ENCODE measurements around the gene ENPP6. TPM values are rescaled to one million over a fixed set of nuclear protein-coding genes. Genes with fewer than 3 reads are reported as not detected.

ENPP6 gene
- total RNA-seq, 4 donors from 2014 or later: 0.45 TPM; not detected in 3

- Histone ChIP-seq H3K27me3 (no peaks in the 10 kb centered on the region), H3K4me1 (no peaks in the 10 kb centered on the region), H3K4me3 (replicated peaks in 1 of 3) (no peak overlapping the region), H3K36me3 (no peaks in the 10 kb centered on the region), H3K27ac (no peak overlapping the region), H3K9me3 (no peaks in the 10 kb centered on the region)
- TF ChIP-seq, protein P1, sequence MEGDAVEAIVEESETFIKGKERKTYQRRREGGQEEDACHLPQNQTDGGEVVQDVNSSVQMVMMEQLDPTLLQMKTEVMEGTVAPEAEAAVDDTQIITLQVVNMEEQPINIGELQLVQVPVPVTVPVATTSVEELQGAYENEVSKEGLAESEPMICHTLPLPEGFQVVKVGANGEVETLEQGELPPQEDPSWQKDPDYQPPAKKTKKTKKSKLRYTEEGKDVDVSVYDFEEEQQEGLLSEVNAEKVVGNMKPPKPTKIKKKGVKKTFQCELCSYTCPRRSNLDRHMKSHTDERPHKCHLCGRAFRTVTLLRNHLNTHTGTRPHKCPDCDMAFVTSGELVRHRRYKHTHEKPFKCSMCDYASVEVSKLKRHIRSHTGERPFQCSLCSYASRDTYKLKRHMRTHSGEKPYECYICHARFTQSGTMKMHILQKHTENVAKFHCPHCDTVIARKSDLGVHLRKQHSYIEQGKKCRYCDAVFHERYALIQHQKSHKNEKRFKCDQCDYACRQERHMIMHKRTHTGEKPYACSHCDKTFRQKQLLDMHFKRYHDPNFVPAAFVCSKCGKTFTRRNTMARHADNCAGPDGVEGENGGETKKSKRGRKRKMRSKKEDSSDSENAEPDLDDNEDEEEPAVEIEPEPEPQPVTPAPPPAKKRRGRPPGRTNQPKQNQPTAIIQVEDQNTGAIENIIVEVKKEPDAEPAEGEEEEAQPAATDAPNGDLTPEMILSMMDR (IDR thresholded peaks at IDR 0.05): no peak
- no peak for TF ChIP-seq POLR2A (IDR thresholded peaks at IDR 0.05)
- DNase-seq: no peak
- 92 to 95% methylated on average over 14 of the region's 14 CpGs for WGBS, 2 donors
- intact Hi-C loops (cut with DNase I): no loop called here
Observed at GRCh38 chr4:184205243-184205642, 12.4 kb downstream of the ENPP6 start.

DNA sequence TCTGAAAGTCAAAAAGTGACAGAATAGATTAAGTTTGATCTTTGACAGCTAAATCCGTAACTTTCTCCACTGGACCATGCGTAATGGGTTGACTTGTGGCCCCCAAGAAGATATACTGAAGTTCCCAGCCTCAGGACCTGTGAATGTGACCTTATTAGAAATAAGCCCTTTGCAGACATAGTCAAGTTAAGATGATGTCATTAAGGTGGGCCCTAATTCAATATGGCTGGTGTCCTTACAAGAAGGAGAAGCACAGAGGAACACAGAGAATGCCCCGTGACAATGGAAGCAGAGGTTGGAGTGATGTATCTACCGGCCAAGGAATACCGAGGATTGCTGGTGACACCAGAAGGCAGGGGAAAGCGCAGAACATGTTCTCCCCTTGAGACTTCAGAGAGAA lies 14.4 kb downstream of the ENPP6 start:
- intact Hi-C loops (cut with DNase I): no loop called here
- WGBS, 2 donors: 94 to 96% methylated on average over 6 of the region's 6 CpGs

GRCh38 chr4:184201179-184201578 lies 16.5 kb downstream of the ENPP6 start:
- H3K27ac ChIP-seq: no peak overlapping the region
- intact Hi-C loops (cut with DNase I): no loop called here
- no peaks in the 10 kb centered on the region for H3K4me1 ChIP-seq
- H3K36me3 ChIP-seq: no peaks in the 10 kb centered on the region
- TF ChIP-seq POLR2A (IDR thresholded peaks at IDR 0.05): no peak
- TF ChIP-seq, protein P1 (IDR thresholded peaks at IDR 0.05): no peak
- H3K27me3 ChIP-seq: no peaks in the 10 kb centered on the region
- no peaks in the 10 kb centered on the region for H3K9me3 ChIP-seq
- no peak for DNase-seq
- WGBS, 2 donors: 51 to 65% methylated on average over 7 of the region's 7 CpGs
- no peak overlapping the region for H3K4me3 ChIP-seq (replicated peaks in 1 of 3)

More for the DNA sequence above, 14.4 kb downstream of the ENPP6 start:
- TF ChIP-seq, protein P1 (IDR thresholded peaks at IDR 0.05): no peak
- TF ChIP-seq POLR2A (IDR thresholded peaks at IDR 0.05): no peak
- no peaks in the 10 kb centered on the region for H3K36me3 ChIP-seq
- no peak for DNase-seq
- H3K27ac ChIP-seq: no peak overlapping the region
- H3K4me3 ChIP-seq (replicated peaks in 1 of 3): no peak overlapping the region
- H3K27me3 ChIP-seq: no peaks in the 10 kb centered on the region
- H3K9me3 ChIP-seq: no peaks in the 10 kb centered on the region
- H3K4me1 ChIP-seq: no peaks in the 10 kb centered on the region

- WGBS, 2 donors: 67 to 92% methylated on average over 7 to 12 of the region's 12 CpGs
- H3K27me3 ChIP-seq: no peaks in the 10 kb centered on the region
- no peaks in the 10 kb centered on the region for H3K36me3 ChIP-seq
- H3K27ac ChIP-seq: no peak overlapping the region
- no peak for DNase-seq
- TF ChIP-seq POLR2A (IDR thresholded peaks at IDR 0.05): no peak
- TF ChIP-seq, protein P1 (IDR thresholded peaks at IDR 0.05): no peak
- no peaks in the 10 kb centered on the region for H3K9me3 ChIP-seq
- intact Hi-C loops (cut with DNase I): no loop called here
- no peak overlapping the region for H3K4me3 ChIP-seq (replicated peaks in 1 of 3)
- H3K4me1 ChIP-seq: no peaks in the 10 kb centered on the region
Observed at GRCh38 chr4:184200296-184200695, 17.4 kb downstream of the ENPP6 start.

GRCh38 chr4:184199780-184200179 lies 17.9 kb downstream of the ENPP6 start:
- DNase-seq: no peak
- intact Hi-C loops (cut with DNase I): no loop called here
- H3K4me1 ChIP-seq: no peaks in the 10 kb centered on the region
- no peaks in the 10 kb centered on the region for H3K9me3 ChIP-seq
- WGBS, 2 donors: 84 to 85% methylated on average over 5 of the region's 5 CpGs
- no peak overlapping the region for H3K4me3 ChIP-seq (replicated peaks in 1 of 3)
- H3K36me3 ChIP-seq: no peaks in the 10 kb centered on the region
- H3K27me3 ChIP-seq: no peaks in the 10 kb centered on the region
- TF ChIP-seq, protein P1 (IDR thresholded peaks at IDR 0.05): no peak
- TF ChIP-seq POLR2A (IDR thresholded peaks at IDR 0.05): no peak
- H3K27ac ChIP-seq: no peak overlapping the region
